Stimulated activated naive B cell treated with anti-CD40 and anti-IgM and Interleukin-4, amounts not matched to agents 10 μg/mL and 1 μg/mL and 100 μg/mL, for 72 hours (primary cell): ENCODE results near the gene TRRAP.
"Not testable (repeated sequence)": the region's sequence is repeated elsewhere in the genome, so short reads cannot be mapped to it uniquely, and the experiment has no call there.

Experiments
- ATAC-seq, 2 donors: fragments of 150-1000 bp; cut with Tn5 transposase; replicated peaks; 2 replicates each; pipeline ENCODE4 v1.10.0; 2021; ENCODE audit warnings: moderate library complexity in 1 of 2
- DNase-seq: peaks from one replicate; pipeline ENCODE4 v3.0.0; 2021
- H3K27ac Mint-ChIP-seq: one replicate; pipeline ENCODE4 v1.8.0; 2022; ENCODE audit warnings: mild to moderate bottlenecking, mixed read lengths
- H3K27me3 Mint-ChIP-seq, 2 donors: one replicate each; pipeline ENCODE4 v1.8.0; 2022; ENCODE audit warnings: mixed read lengths in 2 of 2
- H3K36me3 Mint-ChIP-seq, 2 donors: one replicate each; pipeline ENCODE4 v1.8.0; 2022; ENCODE audit warnings: mixed read lengths in 2 of 2, mild to moderate bottlenecking in 1 of 2
- H3K4me1 Mint-ChIP-seq, 2 donors: one replicate each; pipeline ENCODE4 v1.8.0; 2022; ENCODE audit warnings: mixed read lengths in 2 of 2, mild to moderate bottlenecking in 1 of 2
- H3K4me3 Mint-ChIP-seq, 2 donors: one replicate each; pipeline ENCODE4 v1.8.0; 2022; ENCODE audit warnings: mild to moderate bottlenecking in 2 of 2, mixed read lengths in 2 of 2, moderate library complexity in 1 of 2
- H3K9me3 Mint-ChIP-seq, 2 donors: one replicate each; pipeline ENCODE4 v1.8.0; 2022; ENCODE audit warnings: mixed read lengths in 2 of 2, mild to moderate bottlenecking in 1 of 2

The TRRAP gene

GRCh38 chr7:98872328-98872924 is 5.9 kb upstream of the TRRAP start:
- Mint-ChIP-seq H3K4me3 (no peak overlapping the region), H3K27me3 (peaks cover 7% of the 10 kb centered on the region in 2 donors), H3K9me3 (no peaks in the 10 kb centered on the region), H3K36me3 (no peaks in the 10 kb centered on the region), H3K4me1 (peaks cover 6 to 19% of the 10 kb centered on the region in 2 donors), H3K27ac (no peak overlapping the region)
- DNase-seq, result no peak
- ATAC-seq, result no peak

- H3K4me3 Mint-ChIP-seq, H3K27me3 Mint-ChIP-seq, H3K9me3 Mint-ChIP-seq, H3K36me3 Mint-ChIP-seq, H3K27ac Mint-ChIP-seq, ATAC-seq, DNase-seq: not testable (repeated sequence)
- H3K4me1 Mint-ChIP-seq, result peaks cover 6 to 19% of the 10 kb centered on the region in 2 donors
These were observed 4.7 kb upstream of the TRRAP start for GRCh38 chr7:98873610-98874009.

- ATAC-seq (no peak), DNase-seq (no peak)
- Mint-ChIP-seq H3K9me3 (no peaks in the 10 kb centered on the region), H3K27me3 (no peaks in the 10 kb centered on the region), H3K4me1 (peaks cover 2 to 15% of the 10 kb centered on the region in 2 donors), H3K4me3 (no peak overlapping the region), H3K36me3 (peaks cover 0 to 3% of the 10 kb centered on the region in 2 donors), H3K27ac (no peak overlapping the region)
These were observed 3.4 kb upstream of the TRRAP start for GRCh38 chr7:98874942-98875341.

GRCh38 chr7:98875501-98875900 is 2.8 kb upstream of the TRRAP start:
- no peaks in the 10 kb centered on the region for H3K27me3 Mint-ChIP-seq
- DNase-seq, result no peak
- no peaks in the 10 kb centered on the region for H3K9me3 Mint-ChIP-seq
- H3K36me3 Mint-ChIP-seq, result peaks cover 0 to 3% of the 10 kb centered on the region in 2 donors
- no peak overlapping the region for H3K4me3 Mint-ChIP-seq
- no peak for ATAC-seq
- H3K4me1 Mint-ChIP-seq, result peaks cover 0 to 16% of the 10 kb centered on the region in 2 donors
- H3K27ac Mint-ChIP-seq, result no peak overlapping the region

GRCh38 chr7:98877146-98877545 is 1.2 kb upstream of the TRRAP start:
- H3K4me1 Mint-ChIP-seq, result peaks cover 0 to 10% of the 10 kb centered on the region in 2 donors
- H3K36me3 Mint-ChIP-seq, result peaks cover 2 to 3% of the 10 kb centered on the region in 2 donors
- H3K27ac Mint-ChIP-seq, result no peak overlapping the region
- H3K9me3 Mint-ChIP-seq, result no peaks in the 10 kb centered on the region
- no peaks in the 10 kb centered on the region for H3K27me3 Mint-ChIP-seq
- DNase-seq, result no peak
- H3K4me3 Mint-ChIP-seq, result peak overlapping the region in 1 of 2 donors; percentile 97
- ATAC-seq, result no peak

- Mint-ChIP-seq H3K4me1 (peaks cover 0 to 10% of the 10 kb centered on the region in 2 donors), H3K9me3 (no peaks in the 10 kb centered on the region), H3K27me3 (no peaks in the 10 kb centered on the region), H3K27ac (peak overlapping the region; percentile 87), H3K36me3 (peaks cover 7 to 8% of the 10 kb centered on the region in 2 donors), H3K4me3 (peak overlapping the region; percentile 66 to 97)
- peak in 1 of 2 donors; percentile 1 for ATAC-seq
- no peak for DNase-seq
These were observed 504 bp upstream of the TRRAP start for GRCh38 chr7:98877692-98878364.

- Mint-ChIP-seq H3K9me3 (no peaks in the 10 kb centered on the region), H3K27ac (peak overlapping the region; percentile 98), H3K36me3 (peaks cover 10 to 17% of the 10 kb centered on the region in 2 donors), H3K27me3 (no peaks in the 10 kb centered on the region), H3K4me3 (peak overlapping the region; percentile 94 to 97), H3K4me1 (peaks cover 6 to 20% of the 10 kb centered on the region in 2 donors)
- ATAC-seq (peak; percentile 82 to 86), DNase-seq (peak; percentile 62)
These were observed 1.1 kb downstream of the TRRAP start for GRCh38 chr7:98879198-98879978.

- H3K4me3 Mint-ChIP-seq, result peak overlapping the region; percentile 94 to 97
- H3K27me3 Mint-ChIP-seq, result no peaks in the 10 kb centered on the region
- H3K36me3 Mint-ChIP-seq, result peaks cover 12 to 20% of the 10 kb centered on the region in 2 donors
- H3K4me1 Mint-ChIP-seq, result peaks cover 7 to 22% of the 10 kb centered on the region in 2 donors
- ATAC-seq (no peak), DNase-seq (no peak)
- no peaks in the 10 kb centered on the region for H3K9me3 Mint-ChIP-seq
- H3K27ac Mint-ChIP-seq, result peak overlapping the region; percentile 62
These were observed 1.6 kb downstream of the TRRAP start for GRCh38 chr7:98879979-98880315.

GRCh38 chr7:98880485-98880884 is 2.2 kb downstream of the TRRAP start:
- peaks cover 12 to 20% of the 10 kb centered on the region in 2 donors for H3K36me3 Mint-ChIP-seq
- peak overlapping the region; percentile 62 for H3K27ac Mint-ChIP-seq
- peaks cover 7 to 22% of the 10 kb centered on the region in 2 donors for H3K4me1 Mint-ChIP-seq
- DNase-seq, result no peak
- ATAC-seq, result no peak
- H3K9me3 Mint-ChIP-seq, result no peaks in the 10 kb centered on the region
- no peaks in the 10 kb centered on the region for H3K27me3 Mint-ChIP-seq
- peak overlapping the region; percentile 94 to 97 for H3K4me3 Mint-ChIP-seq

GRCh38 chr7:98881561-98882315 is 3.4 kb downstream of the TRRAP start:
- Mint-ChIP-seq H3K27ac (no peak overlapping the region), H3K27me3 (no peaks in the 10 kb centered on the region), H3K4me3 (no peak overlapping the region), H3K9me3 (no peaks in the 10 kb centered on the region), H3K4me1 (peaks cover 7 to 22% of the 10 kb centered on the region in 2 donors), H3K36me3 (peaks cover 12 to 20% of the 10 kb centered on the region in 2 donors)
- ATAC-seq (no peak), DNase-seq (no peak)

- peaks cover 7 to 30% of the 10 kb centered on the region in 2 donors for H3K4me1 Mint-ChIP-seq
- no peak for DNase-seq
- peaks cover 19 to 38% of the 10 kb centered on the region in 2 donors for H3K36me3 Mint-ChIP-seq
- H3K27ac Mint-ChIP-seq, result no peak overlapping the region
- ATAC-seq, result no peak
- H3K9me3 Mint-ChIP-seq, result no peaks in the 10 kb centered on the region
- no peak overlapping the region for H3K4me3 Mint-ChIP-seq
- no peaks in the 10 kb centered on the region for H3K27me3 Mint-ChIP-seq
These were observed 6.1 kb downstream of the TRRAP start for GRCh38 chr7:98884416-98884815.

GRCh38 chr7:98887038-98887437 is 8.7 kb downstream of the TRRAP start:
- Mint-ChIP-seq H3K36me3 (peaks cover 24 to 44% of the 10 kb centered on the region in 2 donors), H3K27ac (no peak overlapping the region), H3K27me3 (no peaks in the 10 kb centered on the region), H3K9me3 (no peaks in the 10 kb centered on the region), H3K4me1 (peaks cover 7 to 20% of the 10 kb centered on the region in 2 donors), H3K4me3 (no peak overlapping the region)
- ATAC-seq, result no peak
- DNase-seq, result no peak

GRCh38 chr7:98892609-98893008 is 14.3 kb downstream of the TRRAP start:
- H3K27me3 Mint-ChIP-seq, result no peaks in the 10 kb centered on the region
- no peak overlapping the region for H3K27ac Mint-ChIP-seq
- ATAC-seq, result no peak
- H3K4me3 Mint-ChIP-seq, result no peak overlapping the region
- no peaks in the 10 kb centered on the region for H3K9me3 Mint-ChIP-seq
- no peak for DNase-seq
- H3K36me3 Mint-ChIP-seq, result peaks cover 31 to 45% of the 10 kb centered on the region in 2 donors
- peaks cover 1 to 8% of the 10 kb centered on the region in 2 donors for H3K4me1 Mint-ChIP-seq

- peaks cover 44 to 63% of the 10 kb centered on the region in 2 donors for H3K36me3 Mint-ChIP-seq
- no peak overlapping the region for H3K4me3 Mint-ChIP-seq
- DNase-seq, result no peak
- H3K9me3 Mint-ChIP-seq, result no peaks in the 10 kb centered on the region
- H3K4me1 Mint-ChIP-seq, result no peaks in the 10 kb centered on the region
- H3K27ac Mint-ChIP-seq, result no peak overlapping the region
- no peaks in the 10 kb centered on the region for H3K27me3 Mint-ChIP-seq
- ATAC-seq, result no peak
These were observed 21.5 kb downstream of the TRRAP start for GRCh38 chr7:98899816-98900215.
